Caco-2 (cell line): ENCODE measurements around the gene MAN1B1. TPM values are rescaled to one million over a fixed set of nuclear protein-coding genes. Genes with fewer than 3 reads are reported as not detected.

Source experiments
- BruUV-seq: library from RNA; stranded (reverse); fragments of 400-500 nt; replicated peaks from 2 replicates; lab custom pipeline; 2021; lab: Mats Ljungman, UMichigan
- CTCF ChIA-PET: fragments of 300-600 bp; sonication (Branson Sonifier 250); formaldehyde crosslinking; loops from one replicate; lab custom pipeline; 2022; ENCODE audit warnings: antibody characterized with exemption; lab: Charles Lee
- POLR2A ChIA-PET: fragments of 300-600 bp; sonication (Branson Sonifier 250); formaldehyde crosslinking; loops from one replicate; lab custom pipeline; 2022; ENCODE audit warnings: antibody characterized with exemption; lab: Charles Lee
- DNase-seq, 2 experiments: peaks; one replicate each; pipeline versions ENCODE4 v3.0.0 to v3.0.0-alpha.2; 2020 to 2022
- H3K27me3 ChIP-seq: replicated peaks from 2 replicates; pipeline ENCODE4 v1.6.0; 2011; ENCODE audit warnings: low read length; ENCODE audit not compliant: control insufficient read depth, insufficient read depth
- H3K36me3 ChIP-seq: 2 replicates; pipeline ENCODE4 v1.5.1; 2011; ENCODE audit warnings: low read length; ENCODE audit not compliant: control insufficient read depth, insufficient read depth
- H3K4me1 ChIP-seq: fragments of 250-450 bp; sonication (Bioruptor Pico); 2 replicates; pipeline ENCODE4 v1.5.1; 2020; ENCODE audit warnings: mild to moderate bottlenecking
- H3K4me3 ChIP-seq: 2 replicates; pipeline ENCODE4 v1.5.1; 2011; ENCODE audit warnings: low read depth, mild to moderate bottlenecking, control low read depth, low read length
- H3K9me3 ChIP-seq: fragments of 250-450 bp; sonication (Bioruptor Pico); 2 replicates; pipeline ENCODE4 v1.5.1; 2020; ENCODE audit warnings: mild to moderate bottlenecking, moderate library complexity
- H3K27ac Mint-ChIP-seq: one replicate; pipeline ENCODE4 v1.8.0; 2022; ENCODE audit warnings: mixed read lengths; ENCODE audit not compliant: unreplicated experiment
- H3K27me3 Mint-ChIP-seq: one replicate; pipeline ENCODE4 v1.8.0; 2022; ENCODE audit warnings: mixed read lengths; ENCODE audit not compliant: insufficient read depth, unreplicated experiment
- H3K36me3 Mint-ChIP-seq: one replicate; pipeline ENCODE4 v1.8.0; 2022; ENCODE audit warnings: mild to moderate bottlenecking, mixed read lengths; ENCODE audit not compliant: insufficient read depth, unreplicated experiment
- H3K4me1 Mint-ChIP-seq: one replicate; pipeline ENCODE4 v1.8.0; 2022; ENCODE audit warnings: low read depth, mixed read lengths; ENCODE audit not compliant: unreplicated experiment
- H3K4me3 Mint-ChIP-seq: one replicate; pipeline ENCODE4 v1.8.0; 2022; ENCODE audit warnings: mild to moderate bottlenecking, moderate library complexity, mixed read lengths; ENCODE audit not compliant: unreplicated experiment
- H3K9me3 Mint-ChIP-seq: one replicate; pipeline ENCODE4 v1.8.0; 2022; ENCODE audit warnings: mixed read lengths; ENCODE audit not compliant: unreplicated experiment
- intact Hi-C: fragments of 100-400 bp; cut with micrococcal nuclease; formaldehyde crosslinking; loops from one replicate; pipeline ENCODE4 v1.10.0; 2022; ENCODE audit not compliant: unreplicated experiment
- total RNA-seq: library from RNA; stranded (reverse); gene quantifications from 2 replicates; pipeline ENCODE4 v1.2.3, GENCODE V29; 2022
- TF ChIP-seq, protein P1 (sequence below), 2 experiments: fragments of 200-600 bp in 1 of 2; IDR thresholded peaks; 1 replicate in 1 of 2; 2 replicates in 1 of 2; pipeline versions ENCODE4 v1.5.1 to v1.8.0; 2011 to 2022; ENCODE audit warnings: antibody characterized with exemption in 1 of 2, control low read depth in 1 of 2, inconsistent platforms in 1 of 2, low read depth in 1 of 2, low read length in 1 of 2, mild to moderate bottlenecking in 1 of 2, moderate library complexity in 1 of 2; ENCODE audit not compliant: insufficient read depth in 1 of 2, severe bottlenecking in 1 of 2, unreplicated experiment in 1 of 2

MAN1B1 gene
- total RNA-seq, 1 experiment from 2014 or later: 57.7 TPM

GRCh38 chr9:137141976-137142936, 55.5 kb downstream of the MAN1B1 start:
- TF ChIP-seq, protein P1, sequence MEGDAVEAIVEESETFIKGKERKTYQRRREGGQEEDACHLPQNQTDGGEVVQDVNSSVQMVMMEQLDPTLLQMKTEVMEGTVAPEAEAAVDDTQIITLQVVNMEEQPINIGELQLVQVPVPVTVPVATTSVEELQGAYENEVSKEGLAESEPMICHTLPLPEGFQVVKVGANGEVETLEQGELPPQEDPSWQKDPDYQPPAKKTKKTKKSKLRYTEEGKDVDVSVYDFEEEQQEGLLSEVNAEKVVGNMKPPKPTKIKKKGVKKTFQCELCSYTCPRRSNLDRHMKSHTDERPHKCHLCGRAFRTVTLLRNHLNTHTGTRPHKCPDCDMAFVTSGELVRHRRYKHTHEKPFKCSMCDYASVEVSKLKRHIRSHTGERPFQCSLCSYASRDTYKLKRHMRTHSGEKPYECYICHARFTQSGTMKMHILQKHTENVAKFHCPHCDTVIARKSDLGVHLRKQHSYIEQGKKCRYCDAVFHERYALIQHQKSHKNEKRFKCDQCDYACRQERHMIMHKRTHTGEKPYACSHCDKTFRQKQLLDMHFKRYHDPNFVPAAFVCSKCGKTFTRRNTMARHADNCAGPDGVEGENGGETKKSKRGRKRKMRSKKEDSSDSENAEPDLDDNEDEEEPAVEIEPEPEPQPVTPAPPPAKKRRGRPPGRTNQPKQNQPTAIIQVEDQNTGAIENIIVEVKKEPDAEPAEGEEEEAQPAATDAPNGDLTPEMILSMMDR (IDR thresholded peaks at IDR 0.05; ENCODE audit: insufficient read depth in 1 of 2, low read depth in 1 of 2, low read length in 1 of 2, severe bottlenecking in 1 of 2, unreplicated experiment in 1 of 2): no peak
- no peaks in the 10 kb centered on the region for H3K36me3 ChIP-seq
- no peak for DNase-seq
- no TSS peak for BruUV-seq
- POLR2A ChIA-PET: no interaction called here
- CTCF ChIA-PET: no interaction called here
- Mint-ChIP-seq H3K27ac (no peak overlapping the region), H3K9me3 (no peaks in the 10 kb centered on the region), H3K4me1 (no peaks in the 10 kb centered on the region), H3K27me3 (peaks cover 13% of the 10 kb centered on the region), H3K36me3 (no peaks in the 10 kb centered on the region), H3K4me3 (no peak overlapping the region)
- H3K4me1 ChIP-seq: peaks cover 10% of the 10 kb centered on the region; the same call in 1 of the 2 replicates
- H3K4me3 ChIP-seq: no peak overlapping the region
- no peaks in the 10 kb centered on the region for H3K27me3 ChIP-seq
- H3K9me3 ChIP-seq: no peaks in the 10 kb centered on the region
- intact Hi-C loops: loop anchor here (5.0 kb wide), 1 partner anchor 500 kb away; no protein-coding TSS in a partner anchor

- H3K9me3 Mint-ChIP-seq: no peaks in the 10 kb centered on the region
- H3K27ac Mint-ChIP-seq: no peak overlapping the region
- no TSS peak for BruUV-seq
- no peak for DNase-seq
- ChIA-PET POLR2A (no interaction called here), CTCF (no interaction called here)
- Histone ChIP-seq H3K4me3 (no peak overlapping the region), H3K9me3 (no peaks in the 10 kb centered on the region), H3K36me3 (no peaks in the 10 kb centered on the region), H3K4me1 (peaks cover 5% of the 10 kb centered on the region; the same call in 1 of the 2 replicates), H3K27me3 (no peaks in the 10 kb centered on the region)
- intact Hi-C loops: loop anchor here (5.0 kb wide), 1 partner anchor 501 kb away; no protein-coding TSS in a partner anchor
- H3K4me3 Mint-ChIP-seq: no peak overlapping the region
- H3K27me3 Mint-ChIP-seq: peaks cover 13% of the 10 kb centered on the region
- no peaks in the 10 kb centered on the region for H3K4me1 Mint-ChIP-seq
- H3K36me3 Mint-ChIP-seq: no peaks in the 10 kb centered on the region
- TF ChIP-seq, protein P1 (IDR thresholded peaks at IDR 0.05; ENCODE audit: insufficient read depth in 1 of 2, low read depth in 1 of 2, low read length in 1 of 2, severe bottlenecking in 1 of 2, unreplicated experiment in 1 of 2): no peak
Observed at GRCh38 chr9:137143459-137143858, 56.7 kb downstream of the MAN1B1 start.

DNA sequence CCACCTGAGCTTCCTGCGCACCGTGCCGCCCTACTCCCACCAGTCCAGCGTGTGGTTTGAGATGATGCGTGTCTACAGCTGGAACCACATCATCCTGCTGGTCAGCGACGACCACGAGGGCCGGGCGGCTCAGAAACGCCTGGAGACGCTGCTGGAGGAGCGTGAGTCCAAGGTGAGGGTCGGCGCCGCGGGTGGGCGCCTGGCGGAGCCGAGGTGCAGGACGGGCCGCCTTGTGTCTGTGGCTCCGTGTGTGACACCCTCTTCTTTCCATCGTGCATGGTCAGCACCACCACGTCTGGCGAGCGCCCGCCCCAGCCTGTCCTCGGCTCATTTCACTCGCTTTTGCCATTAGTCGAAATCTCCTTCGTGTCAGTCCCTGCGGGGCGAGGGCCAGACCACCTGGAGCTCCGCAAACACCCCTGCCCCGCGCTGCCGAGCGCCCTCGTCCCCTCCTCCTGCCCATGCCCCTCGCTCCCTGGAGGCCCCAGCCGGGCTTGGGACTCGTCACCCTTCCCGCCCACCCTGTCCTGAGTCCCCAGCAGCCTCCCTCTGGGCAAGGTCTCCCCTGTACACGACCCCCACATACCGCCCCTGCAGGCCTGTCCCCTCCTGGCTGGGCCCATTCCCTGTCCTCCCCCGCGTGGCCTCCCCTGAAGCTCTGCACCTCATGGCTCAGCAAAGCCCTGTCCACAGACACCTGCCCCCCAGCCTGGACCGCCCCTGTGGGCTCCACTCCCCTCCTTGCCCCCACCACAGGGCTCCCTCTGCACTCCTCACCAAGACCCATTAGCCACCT, 59.1 kb downstream of the MAN1B1 start:
- Mint-ChIP-seq H3K4me1 (no peaks in the 10 kb centered on the region), H3K27me3 (peaks cover 13% of the 10 kb centered on the region), H3K4me3 (no peak overlapping the region), H3K27ac (no peak overlapping the region), H3K36me3 (peaks cover 7% of the 10 kb centered on the region), H3K9me3 (no peaks in the 10 kb centered on the region)
- DNase-seq: no peak
- intact Hi-C loops: no loop called here
- TF ChIP-seq, protein P1 (IDR thresholded peaks at IDR 0.05; ENCODE audit: insufficient read depth in 1 of 2, low read depth in 1 of 2, low read length in 1 of 2, severe bottlenecking in 1 of 2, unreplicated experiment in 1 of 2): no peak
- Histone ChIP-seq H3K4me1 (no peaks in the 10 kb centered on the region), H3K4me3 (no peak overlapping the region), H3K36me3 (no peaks in the 10 kb centered on the region), H3K27me3 (no peaks in the 10 kb centered on the region), H3K9me3 (no peaks in the 10 kb centered on the region)
- ChIA-PET CTCF (interaction anchor here (0.5 kb wide), 1 partner anchor 78 kb away, joined by 5 read pairs; no protein-coding TSS in a partner anchor), POLR2A (no interaction called here)
- BruUV-seq: no TSS peak
